OCI-LY1 (cell line): ENCODE measurements around the gene NXN.

Experiments
- CTCF ChIP-seq: fragments of 200-600 bp; sonication (generic), shearing (Covaris generic); IDR thresholded peaks from 2 replicates; pipeline ENCODE4 v1.5.1; 2017; ENCODE audit warnings: mild to moderate bottlenecking, antibody characterized with exemption, low read length, moderate library complexity, mixed read lengths
- EZH2 ChIP-seq: fragments of 200-600 bp; sonication (generic), shearing (Covaris generic); IDR thresholded peaks from 2 replicates; pipeline ENCODE4 v1.8.0; 2017; ENCODE audit warnings: borderline replicate concordance, mixed run types, mild to moderate bottlenecking, antibody characterized with exemption, low read length, moderate library complexity, mixed read lengths

DNA sequence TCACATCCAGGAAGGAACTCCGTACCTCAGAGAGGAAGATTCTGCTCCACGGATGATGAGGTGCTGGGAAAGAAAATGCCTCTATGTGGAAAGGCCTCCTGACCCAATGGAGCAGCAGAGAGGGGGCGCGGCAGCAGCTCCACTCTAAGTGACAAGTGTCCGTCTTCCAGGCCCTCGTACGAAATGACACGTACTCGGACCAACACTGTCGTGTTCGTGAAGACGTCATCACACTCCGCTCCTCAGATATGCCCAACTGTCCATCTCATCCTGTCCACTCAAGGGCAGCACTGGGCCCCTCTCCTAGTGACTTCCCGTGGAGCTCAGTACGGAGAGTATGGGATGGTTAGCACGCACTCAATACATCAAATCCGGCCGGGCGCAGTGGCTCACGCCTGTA, 165.2 kb downstream of the NXN start:
- TF ChIP-seq CTCF, result no peak
- TF ChIP-seq EZH2, result no peak
